ENCODE results near the gene NKAP. TPM values are rescaled to one million over a fixed set of nuclear protein-coding genes. Genes with fewer than 3 reads are reported as not detected.
A peak's percentile ranks its signal among the peaks of the same experiment; 100 is the strongest.
"Not testable (repeated sequence)": the region's sequence is repeated elsewhere in the genome, so short reads cannot be mapped to it uniquely, and the experiment has no call there.

Gene NKAP
- 5.9 TPM for total RNA-seq

GRCh38 chrX:119943185-119943988 is at the start of gene NKAP:
Gene NKAP (minus strand): TSS chrX:119943751. CDS start chrX:119943605, 146 bp downstream.
- peak; percentile 94 for DNase-seq

- no peak for DNase-seq
Measured at GRCh38 chrX:119991005-119991787, 47.6 kb upstream of the NKAP start.

GRCh38 chrX:119990556-119991004 is 47.0 kb upstream of the NKAP start:
- DNase-seq, result no peak

GRCh38 chrX:119989905-119990555 is 46.5 kb upstream of the NKAP start:
- DNase-seq, result no peak

DNA sequence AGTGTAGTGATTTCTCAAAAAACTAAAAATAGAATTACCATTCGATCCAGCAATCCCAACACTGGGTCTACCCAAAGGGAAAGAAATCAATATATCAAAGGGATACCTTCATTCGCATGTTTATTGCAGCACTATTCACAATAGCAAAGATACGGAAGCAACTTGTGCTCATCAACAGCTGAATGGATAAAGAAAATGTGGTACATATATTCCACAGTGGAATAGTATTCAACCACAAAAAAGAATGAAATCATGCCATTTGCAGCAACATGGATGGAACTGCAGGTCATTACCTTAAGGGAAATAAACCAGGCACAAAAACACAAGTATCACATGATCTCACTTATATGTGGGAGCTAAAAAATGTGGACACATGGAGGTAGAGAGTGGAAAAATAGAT is 42.7 kb upstream of the NKAP start:
- DNase-seq, result no peak

GRCh38 chrX:119984652-119985051 is 41.1 kb upstream of the NKAP start:
- no peak for DNase-seq

DNA sequence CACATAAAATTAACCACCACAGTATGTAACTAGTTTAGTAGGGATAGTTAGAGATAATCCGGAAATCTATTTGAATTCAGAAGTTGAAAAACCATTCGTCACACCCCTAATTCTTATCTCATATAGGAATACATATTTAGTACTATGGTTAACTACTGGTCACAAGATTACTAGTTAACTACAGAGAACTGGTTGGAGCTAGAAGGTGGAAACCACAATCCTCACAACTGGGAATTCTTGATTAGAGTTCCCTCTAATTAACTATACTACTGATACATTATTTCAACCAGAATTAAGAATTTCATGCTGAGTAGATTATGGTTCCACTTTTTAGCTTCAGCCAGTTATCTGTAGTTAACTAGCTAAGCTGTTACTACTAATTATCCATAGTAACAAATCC is 39.9 kb upstream of the NKAP start:
- DNase-seq, result no peak

GRCh38 chrX:119982145-119982544 is 38.6 kb upstream of the NKAP start:
- no peak for DNase-seq

GRCh38 chrX:119981286-119982070 is 37.9 kb upstream of the NKAP start:
- DNase-seq, result no peak

- not testable (repeated sequence) for DNase-seq
Measured at GRCh38 chrX:119977172-119977571, 33.6 kb upstream of the NKAP start.

GRCh38 chrX:119971184-119971583 is 27.6 kb upstream of the NKAP start:
- DNase-seq, result no peak

GRCh38 chrX:119970574-119970973 is 27.0 kb upstream of the NKAP start:
- no peak for DNase-seq

DNA sequence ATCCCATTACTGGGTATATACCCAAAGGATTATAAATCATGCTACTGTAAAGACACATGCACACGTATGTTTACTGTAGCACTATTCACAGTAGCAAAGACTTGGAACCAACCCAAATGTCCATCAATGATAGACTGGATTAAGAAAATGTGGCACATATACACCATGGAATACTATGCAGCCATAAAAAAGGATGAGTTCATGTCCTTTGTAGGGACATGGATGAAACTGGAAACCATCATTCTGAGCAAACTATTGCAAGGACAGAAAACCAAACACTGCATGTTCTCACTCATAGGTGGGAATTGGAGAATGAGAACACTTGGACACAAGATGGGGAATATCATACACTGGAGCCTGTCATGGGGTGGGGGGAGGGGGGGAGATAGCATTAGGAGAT is 23.3 kb upstream of the NKAP start:
- DNase-seq, result not testable (repeated sequence)

DNA sequence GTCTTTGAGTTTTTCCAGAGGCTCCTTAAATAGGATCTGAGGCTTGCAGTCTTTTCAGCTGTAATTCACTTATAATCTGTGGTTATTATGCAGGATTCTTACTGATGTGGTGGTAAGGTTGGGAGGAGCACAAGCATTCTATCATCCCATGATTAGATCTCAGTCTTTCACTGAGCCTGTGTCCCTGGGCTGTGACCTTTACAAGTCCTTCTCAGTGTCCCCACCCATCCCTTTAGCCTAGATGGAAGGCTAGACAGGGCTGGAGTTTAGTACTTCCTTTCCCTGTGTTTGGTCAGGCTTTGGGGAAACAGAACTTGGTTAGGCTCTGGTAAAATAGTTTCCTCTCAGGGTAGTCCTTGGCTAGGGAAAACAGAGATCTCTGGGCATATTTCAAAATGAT is 17.1 kb upstream of the NKAP start:
- DNase-seq, result no peak

GRCh38 chrX:119955807-119956570 is 12.4 kb upstream of the NKAP start:
- not testable (repeated sequence) for DNase-seq

DNA sequence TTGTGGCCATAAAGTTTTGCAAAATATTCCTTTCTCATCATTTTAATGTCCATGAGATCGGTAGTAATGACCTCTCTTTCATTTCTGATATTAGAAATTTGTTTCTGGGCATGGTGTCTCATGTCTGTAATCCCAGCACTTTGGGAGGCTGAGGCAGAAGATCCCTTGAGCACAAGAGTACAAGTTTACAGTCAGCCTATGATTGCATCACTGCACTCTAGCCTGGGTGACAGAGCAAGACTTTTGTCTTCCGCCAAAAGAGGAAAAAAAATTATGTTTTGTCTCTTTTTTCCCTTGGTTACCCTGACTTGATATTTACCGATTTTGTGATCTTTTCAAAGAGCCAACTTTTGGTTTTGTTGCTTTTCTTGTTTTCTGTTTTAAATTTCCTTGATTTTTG is 10.8 kb upstream of the NKAP start:
- DNase-seq, result no peak

- DNase-seq, result no peak
Measured at GRCh38 chrX:119948381-119948780, 4.8 kb upstream of the NKAP start.

GRCh38 chrX:119945481-119945880 is 1.9 kb upstream of the NKAP start:
- no peak for DNase-seq

DNA sequence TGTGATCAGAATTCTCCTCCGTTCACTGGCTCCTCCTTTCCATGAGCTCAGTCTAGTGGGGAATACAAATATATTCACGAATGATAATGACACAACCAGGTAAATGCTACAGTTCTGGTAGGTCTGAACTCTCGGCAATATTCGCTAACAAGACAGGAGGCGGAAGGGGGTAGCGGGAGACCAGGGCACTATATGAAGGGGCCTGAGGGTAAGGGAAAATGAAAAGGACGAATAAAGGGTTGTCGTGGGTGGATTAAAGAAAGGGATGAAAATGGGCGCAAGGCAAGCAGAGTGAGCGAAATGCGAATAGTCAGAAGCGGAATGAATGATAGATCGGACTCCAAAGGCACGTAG is 743 bp downstream of the NKAP start:
- DNase-seq, result peak; percentile 13

DNA sequence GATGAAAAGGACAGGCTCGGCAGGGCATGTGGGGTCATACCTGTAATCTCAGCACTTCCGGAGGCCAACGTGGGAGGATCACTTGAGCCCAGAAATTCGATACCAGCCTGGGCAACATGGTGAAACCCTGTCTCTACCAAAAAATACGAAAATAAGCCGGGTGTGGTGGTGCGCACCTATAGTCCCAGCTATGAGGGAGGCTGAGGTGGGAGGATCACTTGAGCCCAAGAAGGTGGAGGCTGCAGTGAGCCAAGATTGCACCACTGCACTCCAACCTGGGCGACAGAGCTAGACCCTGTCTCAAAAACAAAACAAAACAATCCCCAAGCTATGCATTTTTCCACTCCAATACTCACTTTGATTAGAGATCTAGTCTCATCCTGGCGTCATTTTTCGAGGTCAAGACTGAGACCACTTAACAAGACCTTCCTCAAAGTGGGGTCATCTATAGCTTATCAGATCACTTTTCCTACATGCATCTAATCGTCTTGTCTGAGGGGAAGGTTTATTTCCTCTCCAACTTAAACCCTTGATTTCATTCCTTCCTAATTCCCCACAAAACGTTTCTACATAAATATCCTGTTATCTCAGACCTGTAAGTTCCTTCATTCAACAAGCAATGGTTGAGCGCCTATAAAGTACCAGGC is 1.3 kb downstream of the NKAP start:
- no peak for DNase-seq

DNA sequence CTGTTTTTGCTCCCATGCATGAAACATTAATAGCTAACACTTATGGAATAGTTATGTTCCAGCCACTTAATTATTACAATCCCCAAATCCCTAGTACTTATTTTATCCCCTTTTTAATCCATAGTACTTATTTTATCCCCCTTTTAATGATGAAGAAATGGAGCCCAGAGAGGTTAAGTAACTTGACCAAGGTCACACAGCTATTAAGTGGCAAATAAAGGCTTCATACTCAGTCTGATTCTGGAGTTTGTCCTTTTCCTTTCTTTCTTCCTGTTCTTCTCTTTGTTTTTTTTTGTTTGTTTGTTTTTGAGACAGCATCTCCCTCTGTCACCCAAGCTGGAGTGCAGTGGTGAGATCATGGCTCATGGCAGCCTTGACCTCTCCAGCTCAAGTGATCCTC is 2.2 kb downstream of the NKAP start:
- no peak for DNase-seq
